Upper lobe of left lung (tissue), 4 donors: Measurements from ENCODE around the gene CCDC183.

Experiments used
- POLR2A ChIP-seq, 4 donors: fragments of 450-650 bp; IDR thresholded peaks; one replicate each; pipeline ENCODE4 v1.5.1; 2016 to 2017; ENCODE audit warnings: antibody characterized with exemption in 4 of 4, mild to moderate bottlenecking in 2 of 4
- POLR2AphosphoS5 ChIP-seq, 2 donors: sonication (generic); formaldehyde crosslinking; IDR thresholded peaks; one replicate each; pipeline ENCODE4 v1.5.1; 2017; ENCODE audit warnings: antibody characterized with exemption in 2 of 2
- TF ChIP-seq, protein P1 (sequence below), 6 experiments: fragments of 450-650 bp in 4 of 6; fragments of 200-600 bp in 2 of 6; sonication (generic) in 2 of 6; IDR thresholded peaks; one replicate each; pipeline ENCODE4 v1.5.1; 2016 to 2019; ENCODE audit warnings: antibody characterized with exemption in 6 of 6

DNA sequence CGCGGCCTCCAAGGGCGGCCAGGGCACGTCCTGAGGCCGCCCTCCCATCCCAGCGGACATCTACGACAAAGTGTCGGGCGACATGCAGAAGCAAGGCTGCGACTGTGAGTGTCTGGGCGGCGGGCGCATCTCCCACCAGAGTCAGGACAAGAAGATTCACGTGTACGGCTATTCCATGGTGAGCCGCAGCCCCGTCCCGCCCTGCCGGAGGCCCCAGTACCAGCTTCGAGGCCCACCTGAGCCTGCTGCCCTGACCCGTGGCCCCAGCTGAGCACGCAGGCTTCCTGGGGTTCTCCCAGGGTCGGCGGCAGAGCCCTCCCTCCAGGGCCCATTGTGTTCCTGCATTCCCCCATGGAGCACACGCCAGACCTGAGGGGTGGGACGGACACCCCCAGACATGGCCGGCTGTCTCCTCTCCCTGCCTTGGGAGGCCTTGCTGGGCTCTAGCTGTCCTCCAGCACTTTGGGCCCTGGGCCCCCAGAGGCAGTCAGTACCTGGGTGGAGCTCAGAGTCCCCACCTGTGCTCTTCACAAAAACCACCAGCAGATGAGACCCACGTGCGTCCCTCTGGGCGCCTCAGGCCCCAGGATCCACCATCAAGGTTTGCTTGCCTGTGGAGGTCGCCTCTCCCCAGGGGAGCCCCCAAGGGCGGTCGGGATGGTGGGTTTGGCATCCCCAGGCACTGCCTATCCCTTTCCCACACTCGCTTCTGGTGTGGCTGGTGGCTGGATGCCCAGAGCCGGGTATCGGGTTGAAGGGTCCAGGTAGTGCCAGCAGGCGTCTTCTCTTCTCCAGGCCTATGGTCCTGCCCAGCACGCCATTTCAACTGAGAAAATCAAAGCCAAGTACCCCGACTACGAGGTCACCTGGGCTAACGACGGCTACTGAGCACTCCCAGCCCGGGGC lies 54.1 kb downstream of the CCDC183 start:
- TF ChIP-seq, protein P1, sequence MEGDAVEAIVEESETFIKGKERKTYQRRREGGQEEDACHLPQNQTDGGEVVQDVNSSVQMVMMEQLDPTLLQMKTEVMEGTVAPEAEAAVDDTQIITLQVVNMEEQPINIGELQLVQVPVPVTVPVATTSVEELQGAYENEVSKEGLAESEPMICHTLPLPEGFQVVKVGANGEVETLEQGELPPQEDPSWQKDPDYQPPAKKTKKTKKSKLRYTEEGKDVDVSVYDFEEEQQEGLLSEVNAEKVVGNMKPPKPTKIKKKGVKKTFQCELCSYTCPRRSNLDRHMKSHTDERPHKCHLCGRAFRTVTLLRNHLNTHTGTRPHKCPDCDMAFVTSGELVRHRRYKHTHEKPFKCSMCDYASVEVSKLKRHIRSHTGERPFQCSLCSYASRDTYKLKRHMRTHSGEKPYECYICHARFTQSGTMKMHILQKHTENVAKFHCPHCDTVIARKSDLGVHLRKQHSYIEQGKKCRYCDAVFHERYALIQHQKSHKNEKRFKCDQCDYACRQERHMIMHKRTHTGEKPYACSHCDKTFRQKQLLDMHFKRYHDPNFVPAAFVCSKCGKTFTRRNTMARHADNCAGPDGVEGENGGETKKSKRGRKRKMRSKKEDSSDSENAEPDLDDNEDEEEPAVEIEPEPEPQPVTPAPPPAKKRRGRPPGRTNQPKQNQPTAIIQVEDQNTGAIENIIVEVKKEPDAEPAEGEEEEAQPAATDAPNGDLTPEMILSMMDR (IDR thresholded peaks at IDR 0.05), result no peak
- TF ChIP-seq POLR2AphosphoS5 (IDR thresholded peaks at IDR 0.05) (no peak), POLR2A (IDR thresholded peaks at IDR 0.05) (no peak)
